Activated B cell treated with CpG ODN at 0.5 μM for 24 hours (primary cell): ENCODE results near the gene MYH11. TPM values are rescaled to one million over a fixed set of nuclear protein-coding genes. Genes with fewer than 3 reads are reported as not detected.
"Not testable (repeated sequence)": the region's sequence is repeated elsewhere in the genome, so short reads cannot be mapped to it uniquely, and the experiment has no call there.

Experiments
- ATAC-seq: fragments of 200-7000 bp; cut with Tn5 transposase; one replicate; pipeline ENCODE4 v1.10.0; 2021; ENCODE audit warnings: low read depth, mild to moderate bottlenecking, moderate library complexity
- CTCF ChIA-PET: fragments of 350-600 bp; sonication (Branson Sonifier 250); formaldehyde crosslinking; loops from one replicate; lab custom pipeline; 2021; ENCODE audit warnings: antibody characterized with exemption; lab: Charles Lee
- POLR2A ChIA-PET: fragments of 350-600 bp; sonication (Branson Sonifier 250); formaldehyde crosslinking; loops from one replicate; lab custom pipeline; 2021; ENCODE audit warnings: antibody characterized with exemption; lab: Charles Lee
- DNase-seq: peaks from one replicate; pipeline ENCODE4 v3.0.0; 2022
- H3K27ac Mint-ChIP-seq: one replicate; pipeline ENCODE4 v1.8.0; 2020; ENCODE audit warnings: mixed read lengths
- H3K27me3 Mint-ChIP-seq: one replicate; pipeline ENCODE4 v1.8.0; 2021; ENCODE audit warnings: mixed read lengths
- H3K36me3 Mint-ChIP-seq: one replicate; pipeline ENCODE4 v1.8.0; 2021; ENCODE audit warnings: low read depth, mixed read lengths
- H3K4me1 Mint-ChIP-seq: one replicate; pipeline ENCODE4 v1.8.0; 2021; ENCODE audit warnings: mixed read lengths
- H3K4me3 Mint-ChIP-seq: one replicate; pipeline ENCODE4 v1.8.0; 2020; ENCODE audit warnings: mild to moderate bottlenecking, mixed read lengths
- H3K9me3 Mint-ChIP-seq: one replicate; pipeline ENCODE4 v1.8.0; 2020; ENCODE audit warnings: mixed read lengths
- intact Hi-C: fragments of 100-400 bp; cut with micrococcal nuclease; formaldehyde crosslinking; loops from one replicate; pipeline ENCODE4 v1.15.1; 2024
- total RNA-seq: library from RNA; stranded (reverse); gene quantifications from 2 replicates; pipeline ENCODE4 v1.2.3, GENCODE V29; 2022
- TF ChIP-seq, protein P1 (sequence below): fragments of 200-600 bp; IDR thresholded peaks from one replicate; pipeline ENCODE4 v1.8.0; 2022; ENCODE audit warnings: antibody characterized with exemption, mild to moderate bottlenecking

The MYH11 gene
- total RNA-seq, 1 donor from 2014 or later = 0.58 TPM

DNA sequence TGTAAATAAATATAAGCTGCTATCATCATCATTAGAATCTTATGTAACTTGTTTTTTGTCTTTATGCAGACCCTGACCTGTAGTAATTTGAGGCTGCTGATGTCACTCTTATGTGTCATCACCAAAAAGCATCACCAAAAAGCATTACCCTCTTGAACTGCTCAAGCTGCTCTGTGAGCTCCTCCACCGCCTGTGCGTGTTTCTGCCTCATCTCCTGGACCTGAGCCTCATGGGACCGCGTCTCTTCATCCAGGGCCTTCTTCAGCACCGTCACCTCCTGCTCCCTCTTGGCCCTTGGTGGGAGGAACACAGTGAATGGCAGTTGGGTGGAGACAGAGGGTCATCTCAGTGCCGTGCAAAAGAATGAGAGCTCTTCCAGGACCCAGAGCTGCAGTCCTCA, 124.4 kb downstream of the MYH11 start:
- Mint-ChIP-seq H3K4me1 (no peaks in the 10 kb centered on the region), H3K4me3 (no peak overlapping the region), H3K27me3 (no peaks in the 10 kb centered on the region), H3K36me3 (peaks cover 30% of the 10 kb centered on the region), H3K9me3 (no peaks in the 10 kb centered on the region), H3K27ac (no peak overlapping the region)
- ChIA-PET POLR2A (no interaction called here), CTCF (no interaction called here)
- no peak for ATAC-seq
- no peak for DNase-seq
- intact Hi-C loops = no loop called here
- TF ChIP-seq, protein P1, sequence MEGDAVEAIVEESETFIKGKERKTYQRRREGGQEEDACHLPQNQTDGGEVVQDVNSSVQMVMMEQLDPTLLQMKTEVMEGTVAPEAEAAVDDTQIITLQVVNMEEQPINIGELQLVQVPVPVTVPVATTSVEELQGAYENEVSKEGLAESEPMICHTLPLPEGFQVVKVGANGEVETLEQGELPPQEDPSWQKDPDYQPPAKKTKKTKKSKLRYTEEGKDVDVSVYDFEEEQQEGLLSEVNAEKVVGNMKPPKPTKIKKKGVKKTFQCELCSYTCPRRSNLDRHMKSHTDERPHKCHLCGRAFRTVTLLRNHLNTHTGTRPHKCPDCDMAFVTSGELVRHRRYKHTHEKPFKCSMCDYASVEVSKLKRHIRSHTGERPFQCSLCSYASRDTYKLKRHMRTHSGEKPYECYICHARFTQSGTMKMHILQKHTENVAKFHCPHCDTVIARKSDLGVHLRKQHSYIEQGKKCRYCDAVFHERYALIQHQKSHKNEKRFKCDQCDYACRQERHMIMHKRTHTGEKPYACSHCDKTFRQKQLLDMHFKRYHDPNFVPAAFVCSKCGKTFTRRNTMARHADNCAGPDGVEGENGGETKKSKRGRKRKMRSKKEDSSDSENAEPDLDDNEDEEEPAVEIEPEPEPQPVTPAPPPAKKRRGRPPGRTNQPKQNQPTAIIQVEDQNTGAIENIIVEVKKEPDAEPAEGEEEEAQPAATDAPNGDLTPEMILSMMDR = no peak

DNA sequence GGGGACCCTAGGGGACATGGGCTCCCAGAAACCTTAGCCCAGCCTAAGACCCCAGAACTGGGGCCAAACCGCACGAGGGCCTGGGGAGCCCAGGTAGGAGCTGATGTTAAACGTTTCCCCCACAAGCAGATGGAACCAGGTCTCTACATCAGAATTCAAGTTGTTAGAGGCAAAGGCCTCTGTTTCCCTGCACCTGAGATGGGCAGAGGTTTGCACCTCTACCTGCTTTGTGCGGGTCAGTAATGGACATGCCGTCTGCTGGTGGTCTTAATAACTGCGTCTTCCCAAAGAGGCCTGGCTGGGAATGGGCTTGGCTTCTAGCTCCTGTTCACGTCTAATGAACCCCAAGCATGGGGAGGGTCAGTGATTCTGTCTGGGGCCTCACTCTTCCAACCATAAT, 127.7 kb downstream of the MYH11 start:
- TF ChIP-seq, protein P1 = no peak
- Mint-ChIP-seq H3K27ac (no peak overlapping the region), H3K4me1 (no peaks in the 10 kb centered on the region), H3K4me3 (no peak overlapping the region), H3K36me3 (peaks cover 38% of the 10 kb centered on the region), H3K27me3 (no peaks in the 10 kb centered on the region), H3K9me3 (peaks cover 1% of the 10 kb centered on the region)
- no peak for ATAC-seq
- no peak for DNase-seq
- intact Hi-C loops = no loop called here
- POLR2A ChIA-PET = interaction anchor here (0.7 kb wide), 1 partner anchor 345 kb away, joined by 4 read pairs; no protein-coding TSS in a partner anchor
- CTCF ChIA-PET = no interaction called here

DNA sequence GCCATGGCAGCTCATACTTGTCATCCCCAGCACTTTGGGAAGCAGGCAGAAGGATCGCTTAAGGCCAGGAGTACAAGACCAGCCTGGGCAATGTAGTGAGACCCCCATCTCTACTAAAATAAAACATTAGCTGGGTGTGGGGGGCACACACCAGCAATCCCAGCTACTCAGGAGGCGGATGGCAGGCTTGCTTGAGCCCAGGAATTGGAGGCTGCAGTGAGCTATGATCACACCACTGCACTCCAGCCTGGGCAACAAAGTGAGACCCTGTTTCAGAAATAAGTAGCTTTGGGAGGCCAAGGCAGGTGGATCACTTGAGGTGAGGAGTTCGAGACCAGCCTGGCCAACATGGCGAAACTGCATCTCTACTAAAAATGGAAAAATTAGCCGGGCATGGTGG, 129.1 kb downstream of the MYH11 start:
- intact Hi-C loops, ATAC-seq, CTCF ChIA-PET: not testable (repeated sequence)

DNA sequence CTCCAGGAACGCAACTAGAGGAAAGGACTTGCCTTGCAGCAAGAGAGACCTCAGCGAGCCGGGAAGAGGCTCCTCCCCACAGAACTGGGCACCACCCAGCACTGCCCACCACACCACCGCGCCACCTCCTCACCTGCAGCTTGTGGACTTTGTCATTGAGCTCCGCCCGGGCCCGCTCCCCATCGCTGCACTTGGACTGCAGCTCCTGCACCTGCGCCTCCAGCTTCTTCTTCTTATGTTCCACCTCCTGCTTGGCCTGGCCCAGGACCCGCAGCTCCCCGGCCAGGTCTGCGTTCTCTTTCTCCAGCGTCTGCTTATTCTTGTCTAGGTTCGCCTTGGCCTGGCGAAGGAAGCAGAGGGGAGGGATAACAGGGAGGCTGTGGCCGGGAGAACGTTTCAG, 130.1 kb downstream of the MYH11 start:
- Mint-ChIP-seq H3K27ac (no peak overlapping the region), H3K4me1 (no peaks in the 10 kb centered on the region), H3K9me3 (peaks cover 1% of the 10 kb centered on the region), H3K27me3 (no peaks in the 10 kb centered on the region), H3K4me3 (no peak overlapping the region), H3K36me3 (peaks cover 52% of the 10 kb centered on the region)
- no peak for ATAC-seq
- ChIA-PET POLR2A (no interaction called here), CTCF (no interaction called here)
- TF ChIP-seq, protein P1 = no peak
- no peak for DNase-seq
- intact Hi-C loops = no loop called here

More for the DNA sequence above, 129.1 kb downstream of the MYH11 start:
- POLR2A ChIA-PET, H3K9me3 Mint-ChIP-seq, H3K4me1 Mint-ChIP-seq, H3K4me3 Mint-ChIP-seq, DNase-seq, H3K27me3 Mint-ChIP-seq, H3K27ac Mint-ChIP-seq: not testable (repeated sequence)
- peaks cover 44% of the 10 kb centered on the region for H3K36me3 Mint-ChIP-seq

DNA sequence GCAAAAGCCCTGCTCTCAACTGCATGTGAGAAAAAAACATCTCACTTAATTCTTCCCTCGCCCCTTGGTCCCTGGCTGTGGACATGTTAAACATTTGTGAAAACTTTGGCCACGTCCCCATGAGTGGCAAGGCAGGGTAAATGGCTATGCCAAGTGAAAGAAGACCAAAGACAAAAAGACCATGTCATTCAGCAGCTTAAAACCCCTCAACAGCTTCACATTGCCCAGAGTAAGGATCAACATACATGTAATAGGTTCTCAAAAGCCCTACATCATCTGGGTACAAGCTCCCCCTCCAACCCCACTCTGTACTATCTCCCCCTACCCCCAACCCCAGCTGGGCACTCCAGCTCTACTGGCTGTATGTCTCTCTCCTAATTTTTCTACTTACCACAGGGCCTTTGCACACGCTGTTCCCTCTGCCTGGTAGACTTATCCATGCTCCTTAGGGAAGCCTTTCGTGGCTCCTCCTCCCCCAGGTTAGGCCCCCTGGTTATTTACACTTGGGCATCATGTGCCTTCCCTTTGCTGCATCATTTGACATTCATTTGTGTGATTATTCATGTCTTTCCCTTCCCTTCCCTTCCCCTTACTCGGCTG, 131.1 kb downstream of the MYH11 start:
- H3K9me3 Mint-ChIP-seq = peaks cover 1% of the 10 kb centered on the region
- ATAC-seq (no peak), DNase-seq (no peak)
- CTCF ChIA-PET = no interaction called here
- POLR2A ChIA-PET = no interaction called here
- H3K4me1 Mint-ChIP-seq = no peaks in the 10 kb centered on the region
- H3K27ac Mint-ChIP-seq = no peak overlapping the region
- H3K4me3 Mint-ChIP-seq = no peak overlapping the region
- no peaks in the 10 kb centered on the region for H3K27me3 Mint-ChIP-seq
- peaks cover 62% of the 10 kb centered on the region for H3K36me3 Mint-ChIP-seq
- intact Hi-C loops = no loop called here
- TF ChIP-seq, protein P1 = no peak

DNA sequence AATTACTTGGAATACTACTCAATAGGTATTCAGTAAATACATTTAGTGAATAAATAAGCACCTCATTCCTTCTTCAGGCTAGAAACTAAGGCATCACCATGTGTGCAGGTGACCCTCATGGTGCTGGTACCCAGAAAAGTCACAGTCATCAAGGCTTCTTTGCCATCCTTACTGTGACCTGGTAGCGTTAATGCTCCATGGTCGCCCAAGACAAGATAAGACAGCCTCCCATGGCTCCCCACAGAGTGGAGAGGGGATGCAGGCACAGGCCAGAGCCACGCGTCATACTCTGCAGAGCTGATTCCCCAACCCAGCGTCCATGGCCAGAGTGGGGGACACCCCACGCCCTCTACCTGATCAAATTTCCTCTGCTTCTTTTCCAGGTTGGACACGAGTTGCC, 133.0 kb downstream of the MYH11 start:
- Mint-ChIP-seq H3K27ac (no peak overlapping the region), H3K4me1 (no peaks in the 10 kb centered on the region), H3K9me3 (peaks cover 1% of the 10 kb centered on the region), H3K27me3 (no peaks in the 10 kb centered on the region), H3K36me3 (peaks cover 78% of the 10 kb centered on the region), H3K4me3 (no peak overlapping the region)
- intact Hi-C loops = no loop called here
- DNase-seq (no peak), ATAC-seq (no peak)
- TF ChIP-seq, protein P1 = no peak
- POLR2A ChIA-PET = no interaction called here
- CTCF ChIA-PET = no interaction called here
